HG03196 (cell line): ENCODE measurements around the gene CDKAL1.
"Not testable (repeated sequence)": the region's sequence is repeated elsewhere in the genome, so short reads cannot be mapped to it uniquely, and the experiment has no call there.

Experiments used
- ATAC-seq: cut with Tn5 transposase; IDR thresholded peaks from one replicate; pipeline ENCODE4 v1.9.1; 2021; ENCODE audit not compliant: unreplicated experiment

Gene CDKAL1

DNA sequence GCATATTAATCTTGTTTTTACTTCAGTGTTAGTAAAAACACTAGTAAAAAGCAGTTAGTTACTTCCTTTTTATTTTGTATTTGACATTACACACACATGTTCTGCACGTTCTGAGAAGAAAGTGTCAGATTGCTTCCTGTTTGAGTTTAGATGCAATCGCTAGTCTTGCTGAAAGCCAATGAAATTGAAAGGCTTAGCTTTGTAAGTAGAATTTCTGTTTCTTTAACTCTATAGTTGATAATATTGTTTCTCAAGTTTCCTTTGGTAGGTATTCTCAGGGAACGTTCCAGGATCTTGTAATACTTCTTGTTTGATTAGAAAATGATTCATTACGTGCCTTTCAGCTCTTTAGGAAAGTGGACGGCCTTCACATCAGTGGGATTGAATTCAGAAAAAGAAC lies 55.0 kb downstream of the CDKAL1 start:
- no peak for ATAC-seq

- ATAC-seq: not testable (repeated sequence)
Measured at GRCh38 chr6:20590476-20590875, 56.2 kb downstream of the CDKAL1 start.

GRCh38 chr6:20594299-20594853 lies 60.1 kb downstream of the CDKAL1 start:
- ATAC-seq: not testable (repeated sequence)

DNA sequence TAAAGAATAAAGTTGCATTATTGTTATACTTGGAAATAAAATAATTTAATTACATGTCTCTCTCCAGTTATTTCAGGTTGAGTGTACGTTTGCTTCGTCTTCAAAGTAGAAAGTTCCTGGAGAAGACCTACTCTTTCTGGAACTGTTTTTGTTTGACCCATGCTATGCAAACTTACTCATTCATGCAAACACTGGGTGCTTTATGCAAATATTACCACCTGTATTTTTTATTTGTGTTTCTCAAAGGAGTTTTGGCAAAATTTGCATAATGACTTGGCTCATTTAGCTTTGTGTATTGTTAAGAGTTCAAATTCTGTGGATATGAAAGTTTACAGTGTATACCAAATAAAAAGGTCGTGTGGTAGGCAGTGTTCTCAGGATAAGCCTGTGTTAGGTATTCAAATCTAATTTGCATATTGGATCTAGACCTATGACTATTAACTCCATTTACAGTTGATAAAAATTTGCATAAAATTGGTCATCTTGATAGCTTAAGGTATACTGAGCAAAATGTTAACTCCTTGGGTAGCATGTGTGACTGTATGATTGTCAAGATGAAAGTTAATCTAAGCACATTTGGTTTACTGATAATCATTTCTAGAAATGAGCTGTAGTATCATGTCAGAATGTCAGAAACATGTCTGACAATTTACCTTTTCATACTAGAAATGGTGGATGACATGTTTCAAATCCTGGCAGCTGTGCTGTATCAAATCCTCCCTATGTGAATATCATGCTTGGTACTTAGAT lies 65.2 kb downstream of the CDKAL1 start:
- no peak for ATAC-seq

- no peak for ATAC-seq
Measured at GRCh38 chr6:20600831-20601230, 66.6 kb downstream of the CDKAL1 start.

GRCh38 chr6:20604159-20604558 lies 69.9 kb downstream of the CDKAL1 start:
- no peak for ATAC-seq

DNA sequence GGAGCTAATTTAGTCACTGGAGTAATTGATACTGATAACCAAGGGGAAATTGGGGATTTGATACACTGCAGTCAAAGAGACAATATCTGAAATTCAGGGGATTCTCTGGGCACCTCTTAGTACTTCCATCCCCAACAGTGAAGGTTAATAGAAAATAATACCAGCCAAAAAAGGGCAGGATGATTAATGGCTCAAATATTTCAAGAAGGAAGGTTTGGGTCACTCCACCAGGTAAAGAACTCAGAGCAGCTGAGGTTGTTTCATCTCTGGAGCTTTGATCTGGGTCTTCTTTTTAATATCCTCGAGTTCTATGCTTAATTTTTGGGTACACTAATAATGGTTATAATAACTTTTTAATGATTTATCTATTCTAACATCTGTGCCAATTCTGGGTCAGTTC lies 70.8 kb downstream of the CDKAL1 start:
- no peak for ATAC-seq

GRCh38 chr6:20605581-20605980 lies 71.3 kb downstream of the CDKAL1 start:
- no peak for ATAC-seq

- no peak for ATAC-seq
Measured at GRCh38 chr6:20606831-20607230, 72.6 kb downstream of the CDKAL1 start.

DNA sequence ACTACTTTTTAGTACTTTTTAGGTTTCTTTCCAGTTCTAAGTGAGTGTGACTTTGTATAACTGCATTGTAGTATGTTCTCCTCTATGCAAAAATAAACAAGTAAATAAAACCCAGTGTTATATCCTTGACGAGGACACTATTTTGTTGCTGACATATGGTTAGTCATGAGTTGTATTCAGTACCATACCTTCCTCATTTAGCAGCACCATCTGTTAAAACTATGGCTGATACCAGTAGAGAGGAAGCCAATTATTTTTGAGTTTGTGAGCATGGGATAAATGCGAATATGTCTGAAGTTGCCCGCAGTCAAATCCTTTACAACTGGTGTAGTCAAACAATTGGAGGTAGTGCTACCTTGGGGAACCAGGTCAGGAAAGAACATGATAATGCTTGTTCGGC lies 74.1 kb downstream of the CDKAL1 start:
- ATAC-seq: no peak

GRCh38 chr6:20608905-20609304 lies 74.6 kb downstream of the CDKAL1 start:
- ATAC-seq: no peak

DNA sequence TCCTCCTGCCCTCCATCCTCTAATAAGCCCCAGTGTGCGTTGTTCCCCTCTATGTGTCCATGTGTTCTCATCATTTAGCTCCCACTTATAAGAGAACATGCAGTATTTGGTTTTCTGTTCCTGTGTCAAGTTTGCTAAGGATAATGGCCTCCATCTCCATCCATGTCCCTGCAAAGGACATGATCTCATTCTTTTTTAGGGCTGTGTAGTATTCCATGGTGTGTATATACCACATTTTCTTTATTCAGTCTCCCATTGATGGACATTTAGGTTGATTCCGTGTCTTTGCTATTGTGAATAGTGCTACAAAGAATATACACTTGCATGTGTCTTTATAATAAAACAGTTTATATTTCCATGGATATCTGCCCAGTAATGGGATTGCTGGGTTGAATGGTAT lies 75.7 kb downstream of the CDKAL1 start:
- not testable (repeated sequence) for ATAC-seq

GRCh38 chr6:20610636-20611370 lies 76.5 kb downstream of the CDKAL1 start:
- ATAC-seq: no peak

DNA sequence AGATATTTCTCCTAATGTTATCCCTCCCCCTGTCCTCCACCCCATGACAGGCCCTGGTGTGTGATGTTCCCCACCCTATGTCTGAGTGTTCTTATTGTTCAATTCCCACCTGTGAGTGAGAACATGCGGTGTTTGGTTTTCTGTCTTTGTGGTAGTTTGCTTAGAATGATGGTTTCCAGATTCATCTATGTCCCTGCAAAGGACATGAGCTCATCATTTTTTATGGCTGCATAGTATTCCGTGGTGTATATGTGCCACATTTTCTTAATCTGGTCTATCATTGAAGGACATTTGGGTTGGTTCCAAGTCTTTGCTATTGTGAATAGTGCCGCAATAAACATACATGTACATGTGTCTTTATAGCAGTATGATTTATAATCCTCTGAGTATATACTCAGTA lies 83.3 kb downstream of the CDKAL1 start:
- not testable (repeated sequence) for ATAC-seq

DNA sequence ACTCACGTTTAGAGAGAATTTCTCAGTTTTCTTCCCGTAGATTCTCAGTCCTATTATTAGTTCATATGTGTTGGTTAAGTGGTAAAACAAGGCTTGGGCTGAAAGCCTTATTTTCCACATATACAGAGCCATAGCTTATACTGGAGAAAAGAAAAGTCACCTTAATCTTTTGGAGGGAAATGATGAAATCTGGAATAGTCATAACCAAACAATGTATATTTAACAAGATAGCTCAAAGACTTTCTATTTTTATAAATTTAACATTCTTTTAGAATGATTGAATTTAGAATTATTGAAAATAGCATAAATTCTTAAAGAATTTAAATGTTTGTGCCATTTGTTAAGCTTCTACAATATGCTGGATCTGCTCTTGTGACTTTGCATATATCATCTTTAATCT lies 85.8 kb downstream of the CDKAL1 start:
- no peak for ATAC-seq

- no peak for ATAC-seq
Measured at GRCh38 chr6:20623761-20624160, 89.5 kb downstream of the CDKAL1 start.

DNA sequence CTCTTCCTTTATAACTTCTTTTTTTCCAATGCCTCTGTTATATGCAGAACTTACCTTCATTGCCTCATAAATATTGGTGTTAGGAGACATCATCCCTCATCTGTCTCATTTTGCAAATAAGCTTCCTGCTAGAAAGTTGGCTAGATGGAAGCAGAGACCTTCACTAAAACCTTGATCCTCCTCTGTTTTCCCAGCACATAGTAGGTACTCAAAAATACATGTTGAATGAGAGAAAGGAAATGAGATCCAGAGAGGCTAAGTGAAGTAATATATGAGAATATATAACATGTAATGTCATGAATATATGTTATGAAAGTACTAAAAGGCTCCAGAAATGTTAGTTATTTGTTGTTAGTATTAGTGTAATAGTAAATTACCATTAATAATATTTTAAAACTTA lies 91.9 kb downstream of the CDKAL1 start:
- ATAC-seq: no peak

DNA sequence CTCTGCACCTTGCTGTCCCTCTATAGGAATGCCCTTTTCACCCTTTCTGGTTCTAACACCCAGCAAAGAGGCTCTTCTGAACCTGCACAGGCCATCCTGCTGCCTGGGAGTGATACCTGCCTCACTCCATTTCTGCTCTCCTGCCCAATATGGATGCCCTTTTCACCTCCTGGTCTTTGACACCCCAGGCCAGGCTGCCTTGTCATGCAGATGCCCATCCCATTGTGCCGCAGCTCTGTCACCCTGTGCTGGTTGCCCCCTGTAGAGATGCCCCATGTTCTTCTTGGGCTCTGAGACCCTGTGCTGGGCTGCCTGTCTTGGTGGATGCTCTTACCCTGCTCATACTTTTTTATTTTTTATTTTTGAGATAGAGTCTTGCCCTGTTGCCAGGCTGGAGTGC lies 95.3 kb downstream of the CDKAL1 start:
- ATAC-seq: no peak

GRCh38 chr6:20630136-20630535 lies 95.9 kb downstream of the CDKAL1 start:
- no peak for ATAC-seq

- ATAC-seq: no peak
Measured at GRCh38 chr6:20630617-20631548, 96.6 kb downstream of the CDKAL1 start.

GRCh38 chr6:20631549-20631924 lies 97.3 kb downstream of the CDKAL1 start:
- no peak for ATAC-seq
